ENCODE results near the gene CNPY3. TPM values are rescaled to one million over a fixed set of nuclear protein-coding genes. Genes with fewer than 3 reads are reported as not detected.
"Not testable (repeated sequence)": the region's sequence is repeated elsewhere in the genome, so short reads cannot be mapped to it uniquely, and the experiment has no call there.

Gene CNPY3
- total RNA-seq, 1 donor from 2014 or later = 38.0 TPM

GRCh38 chr6:42947950-42948349 lies 18.7 kb downstream of the CNPY3 start:
- peaks cover 3% of the 10 kb centered on the region for H3K4me1 Mint-ChIP-seq
- DNase-seq (ENCODE audit: low spot score) = no peak
- no peaks in the 10 kb centered on the region for H3K27me3 ChIP-seq
- peaks cover 6% of the 10 kb centered on the region for H3K27me3 Mint-ChIP-seq (ENCODE audit: insufficient read depth, low read depth)
- H3K27ac Mint-ChIP-seq = no peak overlapping the region
- no peak overlapping the region for H3K4me2 ChIP-seq
- no peaks in the 10 kb centered on the region for H4K20me1 ChIP-seq (ENCODE audit: low read depth)
- no peak overlapping the region for H3K27ac ChIP-seq
- H3K9me3 Mint-ChIP-seq = no peaks in the 10 kb centered on the region
- TF ChIP-seq EZH2phosphoT487 (IDR thresholded peaks at IDR 0.05) (no peak), CTCF (IDR thresholded peaks at IDR 0.05) (no peak), EZH2 (IDR thresholded peaks at IDR 0.05) (no peak)
- no peak overlapping the region for H3K4me3 ChIP-seq
- H3K4me1 ChIP-seq = no peaks in the 10 kb centered on the region
- H2AFZ ChIP-seq (replicated peaks) = no peak overlapping the region
- H3K36me3 Mint-ChIP-seq = peaks cover 8% of the 10 kb centered on the region
- H3K9ac ChIP-seq = no peak overlapping the region
- H3K9me3 ChIP-seq (ENCODE audit: low read depth) = no peaks in the 10 kb centered on the region
- H3K79me2 ChIP-seq (ENCODE audit: low read depth) = no peaks in the 10 kb centered on the region
- peaks cover 2% of the 10 kb centered on the region for H3F3A ChIP-seq (ENCODE audit: low read depth)
- H3K36me3 ChIP-seq = no peaks in the 10 kb centered on the region
- no peak overlapping the region for H3K4me3 Mint-ChIP-seq

GRCh38 chr6:42952389-42952788 lies 23.1 kb downstream of the CNPY3 start:
- Mint-ChIP-seq H3K4me1 (peaks cover 3% of the 10 kb centered on the region), H3K9me3 (no peaks in the 10 kb centered on the region), H3K36me3 (peaks cover 2% of the 10 kb centered on the region), H3K27me3 (ENCODE audit: insufficient read depth, low read depth) (peaks cover 4% of the 10 kb centered on the region), H3K27ac (no peak overlapping the region), H3K4me3 (no peak overlapping the region)
- Histone ChIP-seq H3K4me3 (no peak overlapping the region), H4K20me1 (ENCODE audit: low read depth) (no peaks in the 10 kb centered on the region), H3K27ac (no peak overlapping the region), H3F3A (ENCODE audit: low read depth) (no peaks in the 10 kb centered on the region), H3K4me1 (no peaks in the 10 kb centered on the region), H3K4me2 (no peak overlapping the region), H3K27me3 (no peaks in the 10 kb centered on the region), H3K36me3 (no peaks in the 10 kb centered on the region), H3K9me3 (ENCODE audit: low read depth) (no peaks in the 10 kb centered on the region), H3K9ac (no peak overlapping the region), H2AFZ (replicated peaks) (no peak overlapping the region), H3K79me2 (ENCODE audit: low read depth) (no peaks in the 10 kb centered on the region)
- no peak for TF ChIP-seq CTCF (IDR thresholded peaks at IDR 0.05)
- no peak for TF ChIP-seq EZH2 (IDR thresholded peaks at IDR 0.05)
- TF ChIP-seq EZH2phosphoT487 (IDR thresholded peaks at IDR 0.05) = no peak
- no peak for DNase-seq (ENCODE audit: low spot score)

- not testable (repeated sequence) for H3K27ac ChIP-seq; H3K36me3 Mint-ChIP-seq; H3K4me2 ChIP-seq; H2AFZ ChIP-seq (replicated peaks); H3K4me1 ChIP-seq; H4K20me1 ChIP-seq (ENCODE audit: low read depth); DNase-seq (ENCODE audit: low spot score); H3K36me3 ChIP-seq; H3K9me3 Mint-ChIP-seq; H3K4me1 Mint-ChIP-seq; H3K9ac ChIP-seq; H3K27me3 ChIP-seq; H3F3A ChIP-seq (ENCODE audit: low read depth); H3K9me3 ChIP-seq (ENCODE audit: low read depth); H3K27me3 Mint-ChIP-seq (ENCODE audit: insufficient read depth, low read depth); H3K4me3 Mint-ChIP-seq; H3K79me2 ChIP-seq (ENCODE audit: low read depth); H3K4me3 ChIP-seq; H3K27ac Mint-ChIP-seq
Measured at GRCh38 chr6:42954405-42954804, 25.1 kb downstream of the CNPY3 start.

- Mint-ChIP-seq H3K4me1 (peaks cover 11% of the 10 kb centered on the region), H3K27me3 (ENCODE audit: insufficient read depth, low read depth) (peaks cover 26% of the 10 kb centered on the region), H3K9me3 (no peaks in the 10 kb centered on the region), H3K36me3 (peaks cover 6% of the 10 kb centered on the region), H3K27ac (no peak overlapping the region), H3K4me3 (no peak overlapping the region)
- Histone ChIP-seq H3K9ac (no peak overlapping the region), H3K9me3 (ENCODE audit: low read depth) (no peaks in the 10 kb centered on the region), H2AFZ (replicated peaks) (no peak overlapping the region), H3K36me3 (no peaks in the 10 kb centered on the region), H3K4me1 (no peaks in the 10 kb centered on the region), H3K79me2 (ENCODE audit: low read depth) (no peaks in the 10 kb centered on the region), H4K20me1 (ENCODE audit: low read depth) (no peaks in the 10 kb centered on the region), H3F3A (ENCODE audit: low read depth) (peaks cover 27% of the 10 kb centered on the region), H3K4me2 (no peak overlapping the region), H3K27ac (no peak overlapping the region), H3K27me3 (peaks cover 35% of the 10 kb centered on the region), H3K4me3 (no peak overlapping the region)
- DNase-seq (ENCODE audit: low spot score) = no peak
- no peak for TF ChIP-seq EZH2 (IDR thresholded peaks at IDR 0.05)
- no peak for TF ChIP-seq CTCF (IDR thresholded peaks at IDR 0.05)
- no peak for TF ChIP-seq EZH2phosphoT487 (IDR thresholded peaks at IDR 0.05)
Measured at GRCh38 chr6:42958125-42958524, 28.8 kb downstream of the CNPY3 start.

All from neural progenitor cell (in vitro differentiated cells).